Vagina (tissue), 2 donors: ENCODE measurements around the gene PRICKLE2.

Experiments
- POLR2A ChIP-seq, 2 donors: fragments of 450-650 bp; IDR thresholded peaks; one replicate each; pipeline ENCODE4 v1.6.1; 2017; ENCODE audit warnings: antibody characterized with exemption in 2 of 2, mild to moderate bottlenecking in 2 of 2, moderate library complexity in 2 of 2
- POLR2AphosphoS5 ChIP-seq, 2 donors: sonication (generic); formaldehyde crosslinking; IDR thresholded peaks; one replicate each; pipeline ENCODE4 v1.9.0; 2017; ENCODE audit warnings: antibody characterized with exemption in 2 of 2, mild to moderate bottlenecking in 2 of 2, low read depth in 1 of 2; ENCODE audit not compliant: insufficient read depth in 1 of 2

DNA sequence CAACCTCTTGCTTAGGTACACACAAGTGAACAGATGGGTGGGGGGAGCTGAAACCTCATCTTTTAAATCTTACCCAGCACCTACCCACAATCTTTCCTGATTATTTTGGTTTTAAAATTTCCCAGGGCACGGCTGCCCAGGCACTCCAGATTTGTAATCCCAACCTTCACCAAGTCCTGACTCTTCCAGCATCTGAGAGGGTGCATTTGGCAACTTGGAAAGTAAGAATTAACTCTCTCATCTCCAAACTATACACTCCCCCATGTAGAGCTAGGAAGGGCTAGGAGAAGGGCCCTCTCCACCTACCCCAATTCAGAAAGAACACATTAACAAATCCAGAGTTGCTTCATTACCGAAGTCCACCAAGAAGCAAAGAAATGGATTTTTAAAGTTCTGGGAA lies 41.7 kb upstream of the PRICKLE2 start:
- TF ChIP-seq POLR2AphosphoS5 (IDR thresholded peaks at IDR 0.05; ENCODE audit: insufficient read depth in 1 of 2, low read depth in 1 of 2) (no peak), POLR2A (IDR thresholded peaks at IDR 0.05) (no peak)
